H1 (cell line): ENCODE results near the gene MZF1. TPM values are rescaled to one million over a fixed set of nuclear protein-coding genes. Genes with fewer than 3 reads are reported as not detected.

Experiments used
- ASH2L ChIP-seq: fragments of 200-600, 300-600 bp; sonication (generic); IDR thresholded peaks from one replicate; pipeline ENCODE4 v1.7.1; 2017; ENCODE audit warnings: low read length
- ATF2 ChIP-seq: IDR thresholded peaks from 2 replicates; pipeline ENCODE4 v1.6.1; 2012; ENCODE audit warnings: low read length, inconsistent platforms
- ATF3 ChIP-seq: IDR thresholded peaks from 2 replicates; pipeline ENCODE4 v1.6.1; 2011; ENCODE audit warnings: low read depth, mild to moderate bottlenecking, low read length; ENCODE audit not compliant: insufficient read depth
- BRCA1 ChIP-seq: IDR thresholded peaks from 2 replicates; pipeline ENCODE4 v1.6.1; 2012; ENCODE audit warnings: low read depth, low read length, improper control_type of control experiment
- CBX8 ChIP-seq: fragments of 300-800, 300-1000 bp; sonication (generic); IDR thresholded peaks from 2 replicates; pipeline ENCODE4 v1.7.1; 2016; ENCODE audit warnings: low read depth, low read length, borderline replicate concordance
- CEBPB ChIP-seq: IDR thresholded peaks from 2 replicates; pipeline ENCODE4 v1.6.1; 2012; ENCODE audit warnings: low read depth, low read length
- CTCF ChIP-seq, 3 experiments: IDR thresholded peaks; 1 replicate in 2 of 3; 2 replicates in 1 of 3; pipeline versions ENCODE4 v1.5.1 to v1.6.1; 2011; ENCODE audit warnings: low read length in 3 of 3, mild to moderate bottlenecking in 3 of 3, inconsistent platforms in 2 of 3, low read depth in 1 of 3, moderate library complexity in 1 of 3; ENCODE audit not compliant: insufficient read depth in 1 of 3; ENCODE audit errors: control extremely low read depth in 1 of 3
- EP300 ChIP-seq, 2 experiments: IDR thresholded peaks; 1 replicate in 1 of 2; 2 replicates in 1 of 2; pipeline ENCODE4 v1.6.1; 2011 to 2012; ENCODE audit warnings: low read depth in 2 of 2, low read length in 2 of 2, mild to moderate bottlenecking in 2 of 2, borderline replicate concordance in 1 of 2, inconsistent platforms in 1 of 2, moderate library complexity in 1 of 2
- HDAC2 ChIP-seq, 2 experiments: fragments of 300-600 bp in 1 of 2; sonication (generic) in 1 of 2; IDR thresholded peaks; 2 replicates each; pipeline ENCODE4 v1.6.1; 2011 to 2012; ENCODE audit warnings: low read depth in 2 of 2, low read length in 2 of 2, mild to moderate bottlenecking in 2 of 2, moderate library complexity in 2 of 2, borderline replicate concordance in 1 of 2, inconsistent platforms in 1 of 2
- JUN ChIP-seq: IDR thresholded peaks from 2 replicates; pipeline ENCODE4 v1.6.1; 2011; ENCODE audit warnings: low read depth, mild to moderate bottlenecking, improper control_type of control experiment, low read length
- KDM1A ChIP-seq: fragments of 200-600, 300-600 bp; sonication (generic); IDR thresholded peaks from 2 replicates; pipeline ENCODE4 v1.7.1; 2016; ENCODE audit warnings: mild to moderate bottlenecking, low read length, borderline replicate concordance
- NANOG ChIP-seq: IDR thresholded peaks from 2 replicates; pipeline ENCODE4 v1.6.1; 2011; ENCODE audit warnings: low read length, low read depth, mild to moderate bottlenecking, inconsistent platforms; ENCODE audit not compliant: insufficient read depth, poor library complexity, severe bottlenecking
- POLR2A ChIP-seq, 2 experiments: IDR thresholded peaks; 1 replicate in 1 of 2; 2 replicates in 1 of 2; pipeline ENCODE4 v1.6.1; 2011; ENCODE audit warnings: low read depth in 2 of 2, low read length in 2 of 2, mild to moderate bottlenecking in 2 of 2; ENCODE audit errors: control extremely low read depth in 1 of 2
- RNF2 ChIP-seq: fragments of 200-900, 300-1000 bp; sonication (generic); IDR thresholded peaks from 2 replicates; pipeline ENCODE4 v1.7.1; 2016; ENCODE audit warnings: borderline replicate concordance, low read depth, mild to moderate bottlenecking, antibody characterized with exemption, low read length; ENCODE audit not compliant: poor library complexity, severe bottlenecking; ENCODE audit errors: missing control alignments
- SP2 ChIP-seq: IDR thresholded peaks from 2 replicates; pipeline ENCODE4 v1.6.1; 2012; ENCODE audit warnings: mild to moderate bottlenecking, low read length, inconsistent platforms
- SP4 ChIP-seq: IDR thresholded peaks from 2 replicates; pipeline ENCODE4 v1.6.1; 2012; ENCODE audit warnings: low read length, inconsistent platforms
- TCF12 ChIP-seq: IDR thresholded peaks from 2 replicates; pipeline ENCODE4 v1.6.1; 2011; ENCODE audit warnings: low read depth, mild to moderate bottlenecking, low read length
- TEAD4 ChIP-seq: IDR thresholded peaks from 2 replicates; pipeline ENCODE4 v1.6.1; 2012; ENCODE audit warnings: low read depth, low read length, inconsistent platforms, mixed read lengths
- polyA plus RNA-seq, 7 experiments: library from polyadenylated mRNA; depleted of rRNA in 3 of 7; stranded (reverse) in 5 of 7; unstranded in 2 of 7; fragments of >200 nt in 5 of 7; fragments of 200-250 nt in 2 of 7; gene quantifications; 1 replicate in 5 of 7; 2 replicates in 1 of 7; 4 replicates in 1 of 7; pipeline versions ENCODE4 v1.2.1 to v1.2.3, GENCODE V29; 2011 to 2013; ENCODE audit warnings: missing spikeins in 2 of 7, mixed read lengths in 2 of 7
- total RNA-seq: library from RNA; stranded (reverse); fragmentation: NEBNext Ultra II Directional; extraction: Animal tissue kit (Norgen Biotek cat#: 25700); gene quantifications from 2 replicates; pipeline ENCODE4 v1.2.1, GENCODE V29; 2021

MZF1 gene
- total and polyA plus RNA-seq, 2 of the 8 experiments (the other 6 are each of a cell fraction or from before 2014, with no cell fraction given), result 15.2 to 25.0 TPM

- TF ChIP-seq RNF2, result no peak
- no peak for TF ChIP-seq SP2
- TF ChIP-seq KDM1A, result no peak
- TF ChIP-seq EP300 (IDR thresholded peaks at IDR 0.05; ENCODE audit: borderline replicate concordance in 1 of 2, low read depth in 2 of 2, low read length in 2 of 2), result no peak; a peak in 1 of 3 replicates
- peak; percentile 14; the same call in 1 of the 2 replicates for TF ChIP-seq CEBPB
- TF ChIP-seq ATF2, result no peak
- TF ChIP-seq JUN, result no peak
- TF ChIP-seq CBX8, result no peak
- no peak for TF ChIP-seq POLR2A (IDR thresholded peaks at IDR 0.05; ENCODE audit: control extremely low read depth in 1 of 2, low read depth in 2 of 2, low read length in 2 of 2)
- TF ChIP-seq HDAC2 (IDR thresholded peaks at IDR 0.05; ENCODE audit: borderline replicate concordance in 1 of 2, low read depth in 2 of 2, low read length in 2 of 2), result no peak
- TF ChIP-seq NANOG, result peak; percentile 28
- TF ChIP-seq ASH2L, result no peak
- peak; percentile 42; the same call in 1 of the 2 replicates for TF ChIP-seq ATF3
- TF ChIP-seq BRCA1, result peak; percentile 45; the same call in 1 of the 2 replicates
- TF ChIP-seq TEAD4, result no peak
- peak; percentile 99 to 100 (median 99) for TF ChIP-seq CTCF (IDR thresholded peaks at IDR 0.05; ENCODE audit: control extremely low read depth in 1 of 3, insufficient read depth in 1 of 3, low read depth in 1 of 3, low read length in 3 of 3)
- TF ChIP-seq SP4, result no peak
- TF ChIP-seq TCF12, result 0 out of 2 replicates have a peak, but pooled peaks have one; percentile 74
Measured at GRCh38 chr19:58581227-58582141, 8.3 kb upstream of the MZF1 start (continued).
